A549 treated with dexamethasone at 1 μM for 4 hours (cell line): ENCODE measurements around the gene ZNF25. TPM values are rescaled to one million over a fixed set of nuclear protein-coding genes. Genes with fewer than 3 reads are reported as not detected.

Experiments used
- total RNA-seq: library from RNA; stranded (reverse); fragments of 200-300 nt; extraction: Qiagen RNA extraction; gene quantifications from 5 replicates; pipeline ENCODE4 v1.2.3, GENCODE V29; 2022

Gene ZNF25
- total RNA-seq = 1.3 to 2.2 TPM (median 2.1 TPM) in 5 replicates

GRCh38 chr10:37976091-37976879 is at the start of gene ZNF25:
ZNF25 (minus strand) TSS chr10:37976647; CDS start chr10:37971722, 4,925 bp downstream.

DNA sequence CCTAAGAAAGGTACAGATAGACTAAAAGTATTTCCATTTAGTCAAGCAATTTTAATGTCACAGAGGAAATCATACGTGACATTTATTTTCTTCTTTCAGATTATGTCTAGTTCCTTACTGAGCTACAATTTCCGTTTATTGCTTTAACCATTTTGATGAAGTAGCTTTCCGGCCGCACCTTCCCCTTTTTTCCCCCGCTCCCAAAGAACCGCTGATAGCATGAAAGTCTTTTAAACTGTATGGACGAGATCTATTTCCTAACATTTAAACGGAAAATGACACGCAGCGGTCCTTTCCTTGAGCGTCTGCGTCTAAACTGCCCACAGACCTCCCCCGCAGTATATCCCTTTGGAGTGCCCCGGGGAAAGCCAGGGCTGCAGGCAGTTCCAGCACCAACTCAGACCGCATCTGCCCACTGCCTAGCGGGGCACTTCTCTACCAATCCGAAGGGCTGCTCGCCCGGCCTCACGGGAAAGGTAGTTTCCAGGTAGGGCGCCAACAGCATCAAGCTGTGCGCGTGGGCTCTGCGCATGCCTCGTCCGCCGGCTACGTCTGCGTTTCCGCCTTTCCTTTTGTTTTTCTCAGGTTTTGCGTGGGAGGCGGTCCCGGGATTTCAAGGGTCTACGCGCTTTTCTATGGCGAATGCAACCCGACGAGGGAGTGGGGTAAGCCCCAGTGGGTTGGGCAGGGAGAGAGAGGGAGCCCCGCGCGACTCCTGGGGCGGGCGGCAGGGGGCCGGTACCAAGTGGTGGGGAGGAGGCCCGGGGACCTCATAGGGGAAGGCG is 33.9 kb upstream of the ZNF25 start, which contains the start of gene ZNF33A:
TSS of gene ZNF33A (plus strand) at position 557 of the 785 bp plus-strand sequence. CDS start 1,667 bp downstream, outside the sequence.

Other genes starting within 250 kb of the ZNF25 start
- gene ZNF248, start 119.0 kb downstream of the ZNF25 start, total RNA-seq = 2.8 to 4.8 TPM (median 4.1 TPM) in 5 replicates
- gene ZNF33A, start 34.0 kb upstream of the ZNF25 start, total RNA-seq = 6.5 to 9.5 TPM (median 8.3 TPM) in 5 replicates
- gene ZNF37A, start 117.7 kb upstream of the ZNF25 start, total RNA-seq = 3.9 to 6.6 TPM (median 6.5 TPM) in 5 replicates